ENCODE results near the gene LPCAT3. TPM values are rescaled to one million over a fixed set of nuclear protein-coding genes. Genes with fewer than 3 reads are reported as not detected.

LPCAT3 gene
- total RNA-seq, 2 donors from 2014 or later: 25.4 to 31.9 TPM

- H3K4me3 Mint-ChIP-seq: peak overlapping the region; percentile 89
- peak overlapping the region; percentile 96 for H3K27ac Mint-ChIP-seq
- peaks cover 56 to 57% of the 10 kb centered on the region in 2 donors for H3K4me1 Mint-ChIP-seq (ENCODE audit: low read depth in 2 of 2)
- no peak for DNase-seq (ENCODE audit: low spot score)
- H3K27me3 Mint-ChIP-seq: no peaks in the 10 kb centered on the region
- peaks cover 17% of the 10 kb centered on the region for H3K36me3 Mint-ChIP-seq
- H3K9me3 Mint-ChIP-seq: no peaks in the 10 kb centered on the region
- ATAC-seq: peak in 1 of 2 donors; percentile 34
These were observed 56.5 kb downstream of the LPCAT3 start for GRCh38 chr12:6961695-6962284.

GRCh38 chr12:6961278-6961694, 57.0 kb downstream of the LPCAT3 start:
- Mint-ChIP-seq H3K27ac (peak overlapping the region; percentile 96), H3K4me1 (ENCODE audit: low read depth in 2 of 2) (peaks cover 58 to 59% of the 10 kb centered on the region in 2 donors), H3K27me3 (no peaks in the 10 kb centered on the region), H3K36me3 (peaks cover 12% of the 10 kb centered on the region), H3K9me3 (no peaks in the 10 kb centered on the region), H3K4me3 (peak overlapping the region; percentile 89)
- DNase-seq (ENCODE audit: low spot score) (peak; percentile 92), ATAC-seq (peak; percentile 74 to 82)

GRCh38 chr12:6960593-6961277, 57.5 kb downstream of the LPCAT3 start:
- peak overlapping the region; percentile 96 for H3K27ac Mint-ChIP-seq
- no peaks in the 10 kb centered on the region for H3K27me3 Mint-ChIP-seq
- peaks cover 9% of the 10 kb centered on the region for H3K36me3 Mint-ChIP-seq
- ATAC-seq: peak; percentile 63 to 69
- no peak for DNase-seq (ENCODE audit: low spot score)
- no peaks in the 10 kb centered on the region for H3K9me3 Mint-ChIP-seq
- peak overlapping the region; percentile 89 for H3K4me3 Mint-ChIP-seq
- H3K4me1 Mint-ChIP-seq (ENCODE audit: low read depth in 2 of 2): peaks cover 62 to 63% of the 10 kb centered on the region in 2 donors

GRCh38 chr12:6959805-6960592, 58.3 kb downstream of the LPCAT3 start:
- Mint-ChIP-seq H3K4me3 (peak overlapping the region; percentile 91), H3K27me3 (no peaks in the 10 kb centered on the region), H3K4me1 (ENCODE audit: low read depth in 2 of 2) (peaks cover 58 to 66% of the 10 kb centered on the region in 2 donors), H3K9me3 (no peaks in the 10 kb centered on the region), H3K36me3 (peaks cover 4% of the 10 kb centered on the region), H3K27ac (peak overlapping the region; percentile 96 to 97)
- DNase-seq (ENCODE audit: low spot score) (no peak), ATAC-seq (no peak)

GRCh38 chr12:6959058-6959804, 59.0 kb downstream of the LPCAT3 start:
- H3K4me1 Mint-ChIP-seq (ENCODE audit: low read depth in 2 of 2): peaks cover 66 to 74% of the 10 kb centered on the region in 2 donors
- peak overlapping the region; percentile 95 to 97 for H3K27ac Mint-ChIP-seq
- DNase-seq (ENCODE audit: low spot score) (peak; percentile 89), ATAC-seq (peak; percentile 73 to 75)
- no peaks in the 10 kb centered on the region for H3K9me3 Mint-ChIP-seq
- H3K27me3 Mint-ChIP-seq: no peaks in the 10 kb centered on the region
- peaks cover 4% of the 10 kb centered on the region for H3K36me3 Mint-ChIP-seq
- H3K4me3 Mint-ChIP-seq: peak overlapping the region; percentile 91

- H3K27ac Mint-ChIP-seq: peak overlapping the region; percentile 95 to 97
- DNase-seq (ENCODE audit: low spot score): peak; percentile 57
These were observed 59.6 kb downstream of the LPCAT3 start for GRCh38 chr12:6958609-6959057.

GRCh38 chr12:6957741-6958608, 60.3 kb downstream of the LPCAT3 start:
- Mint-ChIP-seq H3K9me3 (no peaks in the 10 kb centered on the region), H3K36me3 (peaks cover 4% of the 10 kb centered on the region), H3K27ac (peak overlapping the region; percentile 95 to 97), H3K4me1 (ENCODE audit: low read depth in 2 of 2) (peaks cover 74 to 82% of the 10 kb centered on the region in 2 donors), H3K4me3 (peak overlapping the region; percentile 91), H3K27me3 (no peaks in the 10 kb centered on the region)
- DNase-seq (ENCODE audit: low spot score) (peak; percentile 40), ATAC-seq (no peak)

More at GRCh38 chr12:6958609-6959057, 59.6 kb downstream of the LPCAT3 start:
- ATAC-seq: no peak
- Mint-ChIP-seq H3K36me3 (peaks cover 4% of the 10 kb centered on the region), H3K27me3 (no peaks in the 10 kb centered on the region), H3K4me1 (ENCODE audit: low read depth in 2 of 2) (peaks cover 70 to 79% of the 10 kb centered on the region in 2 donors), H3K9me3 (no peaks in the 10 kb centered on the region), H3K4me3 (peak overlapping the region; percentile 91)

DNA sequence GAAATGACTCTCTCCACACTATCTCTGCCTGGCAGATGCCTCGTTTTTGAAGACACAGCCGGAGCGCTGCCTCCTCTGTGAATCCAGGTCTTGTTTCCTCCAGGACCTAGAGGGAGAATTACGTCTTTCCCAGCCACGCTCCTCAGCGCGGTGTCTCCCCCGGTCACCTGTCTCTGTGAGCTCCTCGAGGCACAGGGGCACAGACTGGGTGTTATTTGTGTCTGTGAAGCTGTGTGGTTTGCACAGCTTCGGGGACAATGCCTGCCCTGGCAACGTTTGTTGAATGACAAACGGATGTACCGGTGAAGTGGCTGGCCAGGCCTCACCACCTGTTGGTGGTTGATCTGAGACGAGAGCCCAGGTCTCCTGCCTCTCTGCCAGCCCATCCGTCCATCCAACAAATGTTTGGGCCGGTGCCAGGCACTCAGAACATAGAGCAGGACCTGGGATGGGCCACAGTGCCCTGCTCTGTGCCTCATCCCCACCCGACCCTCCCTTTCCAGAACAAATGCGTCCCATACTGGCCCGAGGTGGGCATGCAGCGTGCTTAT, 61.0 kb downstream of the LPCAT3 start:
- ATAC-seq: no peak
- DNase-seq (ENCODE audit: low spot score): no peak

GRCh38 chr12:6956021-6956727, 62.1 kb downstream of the LPCAT3 start:
- no peaks in the 10 kb centered on the region for H3K9me3 Mint-ChIP-seq
- H3K4me3 Mint-ChIP-seq: peak overlapping the region; percentile 92
- H3K36me3 Mint-ChIP-seq: peaks cover 4% of the 10 kb centered on the region
- ATAC-seq (no peak), DNase-seq (ENCODE audit: low spot score) (no peak)
- no peaks in the 10 kb centered on the region for H3K27me3 Mint-ChIP-seq
- H3K27ac Mint-ChIP-seq: peak overlapping the region; percentile 95 to 97
- peaks cover 75 to 81% of the 10 kb centered on the region in 2 donors for H3K4me1 Mint-ChIP-seq (ENCODE audit: low read depth in 2 of 2)

More for the DNA sequence above, 61.0 kb downstream of the LPCAT3 start:
- H3K4me1 Mint-ChIP-seq (ENCODE audit: low read depth in 2 of 2): peaks cover 79 to 86% of the 10 kb centered on the region in 2 donors
- peak overlapping the region; percentile 95 to 97 for H3K27ac Mint-ChIP-seq
- peak overlapping the region; percentile 92 for H3K4me3 Mint-ChIP-seq
- H3K9me3 Mint-ChIP-seq: no peaks in the 10 kb centered on the region
- no peaks in the 10 kb centered on the region for H3K27me3 Mint-ChIP-seq
- peaks cover 4% of the 10 kb centered on the region for H3K36me3 Mint-ChIP-seq

DNA sequence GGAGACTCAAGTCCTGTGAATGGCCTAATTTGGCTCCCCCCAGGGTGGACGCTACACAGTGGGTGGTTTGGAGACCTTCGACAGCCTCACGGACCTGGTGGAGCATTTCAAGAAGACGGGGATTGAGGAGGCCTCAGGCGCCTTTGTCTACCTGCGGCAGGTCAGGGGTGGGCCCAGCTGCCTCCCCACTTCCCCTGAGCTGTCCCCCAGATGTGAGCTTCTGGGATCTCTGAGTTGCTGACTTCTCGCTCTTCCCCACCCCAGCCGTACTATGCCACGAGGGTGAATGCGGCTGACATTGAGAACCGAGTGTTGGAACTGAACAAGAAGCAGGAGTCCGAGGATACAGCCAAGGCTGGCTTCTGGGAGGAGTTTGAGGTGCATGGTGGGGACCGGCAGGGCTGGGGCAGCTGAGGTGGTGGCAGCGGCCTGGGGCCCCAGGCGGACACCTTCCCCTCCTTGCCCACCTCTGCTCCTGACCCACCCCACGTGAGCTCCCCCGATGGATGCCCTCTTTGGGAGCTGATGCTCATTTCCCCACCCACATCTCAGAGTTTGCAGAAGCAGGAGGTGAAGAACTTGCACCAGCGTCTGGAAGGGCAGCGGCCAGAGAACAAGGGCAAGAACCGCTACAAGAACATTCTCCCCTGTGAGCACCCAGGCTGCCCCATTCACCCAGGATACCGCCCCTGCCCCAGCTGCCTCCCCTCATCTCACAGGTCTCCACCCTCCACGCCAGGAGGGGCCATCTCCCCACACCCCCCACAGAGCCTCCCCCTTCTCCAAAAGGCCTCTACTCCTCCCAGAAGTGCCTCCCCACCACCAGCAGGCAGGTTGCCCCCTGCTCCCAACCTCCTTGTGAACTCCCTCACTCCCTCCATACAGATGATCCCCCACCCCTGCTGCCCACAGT, 62.9 kb downstream of the LPCAT3 start:
- DNase-seq (ENCODE audit: low spot score) (no peak), ATAC-seq (no peak)
- Mint-ChIP-seq H3K27ac (peak overlapping the region; percentile 95 to 97), H3K9me3 (no peaks in the 10 kb centered on the region), H3K36me3 (peaks cover 4% of the 10 kb centered on the region), H3K4me3 (peak overlapping the region; percentile 92), H3K4me1 (ENCODE audit: low read depth in 2 of 2) (peaks cover 74 to 81% of the 10 kb centered on the region in 2 donors), H3K27me3 (no peaks in the 10 kb centered on the region)

Data from natural killer cell treated with Interleukin-12 subunit alpha and Interleukin-12 subunit beta and Interleukin-15 and Interleukin-18, amount 100 ng/mL, for 72 hours (primary cell).